HCT116 (cell line): Measurements from ENCODE around the gene SELENOH. TPM values are rescaled to one million over a fixed set of nuclear protein-coding genes. Genes with fewer than 3 reads are reported as not detected.

ENCODE experiments used
- ATAC-seq: fragments of 200-7000 bp; cut with Tn5 transposase; 2 replicates; pipeline ENCODE4 v1.9.1; 2020; ENCODE audit warnings: mild to moderate bottlenecking, moderate library complexity
- BruUV-seq: library from RNA; stranded (reverse); fragments of 400-500 nt; replicated peaks from 2 replicates; lab custom pipeline; 2021; lab: Mats Ljungman, UMichigan
- CTCF ChIA-PET: fragments of 300-600 bp; sonication (Branson Sonifier 250); formaldehyde crosslinking; loops from one replicate; lab custom pipeline; 2021; ENCODE audit warnings: antibody characterized with exemption; lab: Charles Lee
- POLR2A ChIA-PET: fragments of 300-600, 350-600 bp; sonication (Branson Sonifier 250); formaldehyde crosslinking; loops from one replicate; lab custom pipeline; 2021; ENCODE audit warnings: antibody characterized with exemption; lab: Charles Lee
- RAD21 ChIA-PET, 2 experiments: fragments of 300-600 bp; sonication (Branson Sonifier 250); formaldehyde crosslinking; loops; one replicate each; lab custom pipeline; 2023; ENCODE audit warnings: low total read pairs in 2 of 2; ENCODE audit not compliant: uncharacterized antibody in 2 of 2, unreplicated experiment in 2 of 2, low non-redundant PET in 1 of 2; lab: Charles Lee
- DNase-seq: peaks from one replicate; pipeline ENCODE4 v3.0.0-alpha.2; 2010; ENCODE audit warnings: low read depth, low spot score
- H2AFZ ChIP-seq: fragments of 200-600 bp; shearing (Covaris generic), sonication (generic); 2 replicates; pipeline ENCODE4 v1.6.1; 2017; ENCODE audit warnings: low read depth, mixed run types, mixed read lengths, antibody characterized with exemption, low read length; ENCODE audit not compliant: poor library complexity, severe bottlenecking
- H3K27ac ChIP-seq: 2 replicates; pipeline ENCODE4 v1.5.1; 2012; ENCODE audit warnings: low read depth, low read length
- H3K27me3 ChIP-seq: fragments of 200-600 bp; sonication (generic); 2 replicates; pipeline ENCODE4 v1.6.1; 2016; ENCODE audit warnings: mixed run types, low read length, mixed read lengths; ENCODE audit not compliant: insufficient read depth
- H3K36me3 ChIP-seq, 2 experiments: fragments of 200-500 bp in 1 of 2; fragments of 200-600 bp in 1 of 2; sonication (Bioruptor generic) in 1 of 2; sonication (generic) in 1 of 2; 2 replicates each; pipeline versions ENCODE4 v1.5.1 to v1.6.1; 2014 to 2016; ENCODE audit warnings: low read length in 2 of 2, inconsistent platforms in 1 of 2, mixed read lengths in 1 of 2, mixed run types in 1 of 2; ENCODE audit not compliant: insufficient read depth in 2 of 2, control insufficient read depth in 1 of 2
- H3K4me1 ChIP-seq, 2 experiments: fragments of 200-600 bp in 1 of 2; sonication (generic) in 1 of 2; 2 replicates each; pipeline versions ENCODE4 v1.5.1 to v1.6.1; 2012 to 2017; ENCODE audit warnings: low read length in 2 of 2, inconsistent platforms in 1 of 2, mild to moderate bottlenecking in 1 of 2, mixed read lengths in 1 of 2, mixed run types in 1 of 2, moderate library complexity in 1 of 2; ENCODE audit not compliant: insufficient read depth in 2 of 2, control insufficient read depth in 1 of 2
- H3K4me2 ChIP-seq: fragments of 200-600 bp; sonication (generic); 2 replicates; pipeline ENCODE4 v1.6.1; 2017; ENCODE audit warnings: mixed run types, low read length, mixed read lengths
- H3K4me3 ChIP-seq, 2 experiments: fragments of 200-600 bp in 1 of 2; sonication (generic) in 1 of 2; replicated peaks in 1 of 2; 2 replicates each; pipeline ENCODE4 v1.5.1; 2011 to 2016; ENCODE audit warnings: low read length in 2 of 2, control low read depth in 1 of 2, low read depth in 1 of 2, mild to moderate bottlenecking in 1 of 2, mixed read lengths in 1 of 2, mixed run types in 1 of 2
- H3K79me2 ChIP-seq: fragments of 200-600 bp; sonication (generic); 2 replicates; pipeline ENCODE4 v1.6.1; 2017; ENCODE audit warnings: mild to moderate bottlenecking, mixed run types, low read length, moderate library complexity, mixed read lengths; ENCODE audit not compliant: insufficient read depth
- H3K9ac ChIP-seq: fragments of 200-600 bp; sonication (generic); 2 replicates; pipeline ENCODE4 v1.6.1; 2016; ENCODE audit warnings: low read length, mixed read lengths
- H3K9me2 ChIP-seq: fragments of 200-600 bp; sonication (generic), shearing (Covaris generic); 2 replicates; pipeline ENCODE4 v1.6.1; 2017; ENCODE audit warnings: mixed run types, mild to moderate bottlenecking, moderate library complexity; ENCODE audit not compliant: insufficient read depth
- H3K9me3 ChIP-seq, 2 experiments: fragments of 200-500 bp in 1 of 2; fragments of 200-600 bp in 1 of 2; sonication (Bioruptor generic) in 1 of 2; sonication (generic) in 1 of 2; 2 replicates each; pipeline ENCODE4 v1.6.1; 2014 to 2017; ENCODE audit warnings: low read length in 2 of 2, mixed read lengths in 2 of 2, inconsistent platforms in 1 of 2, low read depth in 1 of 2, mild to moderate bottlenecking in 1 of 2, mixed run types in 1 of 2, moderate library complexity in 1 of 2; ENCODE audit not compliant: control insufficient read depth in 1 of 2, insufficient read depth in 1 of 2
- H4K20me1 ChIP-seq: fragments of 200-600 bp; sonication (generic), shearing (Covaris generic); 2 replicates; pipeline ENCODE4 v1.6.1; 2017; ENCODE audit warnings: mixed run types, mild to moderate bottlenecking, moderate library complexity; ENCODE audit not compliant: insufficient read depth
- EZH2 ChIP-seq: fragments of 200-600 bp; sonication (generic); IDR thresholded peaks from 2 replicates; pipeline ENCODE4 v1.6.1; 2017; ENCODE audit warnings: antibody characterized with exemption, mixed run types
- POLR2AphosphoS5 ChIP-seq: IDR thresholded peaks from 2 replicates; pipeline ENCODE4 v1.6.1; 2011; ENCODE audit warnings: mild to moderate bottlenecking, low read depth, low read length, moderate library complexity
- SIN3A ChIP-seq: IDR thresholded peaks from 2 replicates; pipeline ENCODE4 v1.6.1; 2012; ENCODE audit warnings: low read depth
- SP1 ChIP-seq: IDR thresholded peaks from 2 replicates; pipeline ENCODE4 v1.6.1; 2012; ENCODE audit warnings: low read depth
- SRF ChIP-seq: IDR thresholded peaks from 2 replicates; pipeline ENCODE4 v1.6.1; 2012; ENCODE audit warnings: low read depth
- TCF7L2 ChIP-seq: IDR thresholded peaks from 2 replicates; pipeline ENCODE4 v1.7.0; 2011; ENCODE audit warnings: borderline replicate concordance, inconsistent platforms; ENCODE audit not compliant: insufficient read depth, insufficient read length; ENCODE audit errors: extremely low read depth
- ZNF274 ChIP-seq: fragments of 200-500 bp; sonication (Bioruptor generic); IDR thresholded peaks from 2 replicates; pipeline ENCODE4 v1.6.1; 2014; ENCODE audit warnings: mild to moderate bottlenecking, low read depth, low read length, inconsistent platforms
- intact Hi-C: fragments of 100-400 bp; cut with micrococcal nuclease; formaldehyde crosslinking; loops from 2 replicates; pipeline ENCODE4 v1.10.0; 2022
- total RNA-seq: library from RNA; stranded (reverse); gene quantifications from one replicate; pipeline ENCODE4 v1.2.1, GENCODE V29; 2021; ENCODE audit not compliant: unreplicated experiment
- TF ChIP-seq, protein P1 (sequence below), 3 experiments: fragments of 200-600 bp in 1 of 3; sonication (generic) in 1 of 3; IDR thresholded peaks in 2 of 3; conservative IDR thresholded peaks in 1 of 3; 2 replicates each; pipeline ENCODE4 v1.5.1; 2012 to 2017; ENCODE audit warnings: low read depth in 2 of 3, low read length in 2 of 3, antibody characterized with exemption in 1 of 3, borderline replicate concordance in 1 of 3, control low read depth in 1 of 3, mild to moderate bottlenecking in 1 of 3, mixed read lengths in 1 of 3, mixed run types in 1 of 3, moderate library complexity in 1 of 3; ENCODE audit not compliant: insufficient read depth in 1 of 3
- TF ChIP-seq, protein P2 (sequence below): IDR thresholded peaks from 2 replicates; pipeline ENCODE4 v1.6.1; 2012
- TF ChIP-seq, protein P3 (sequence below): IDR thresholded peaks from 2 replicates; pipeline ENCODE4 v1.6.1; 2012; ENCODE audit warnings: low read depth

Gene SELENOH
- total RNA-seq, 1 experiment from 2014 or later, result 194 TPM

DNA sequence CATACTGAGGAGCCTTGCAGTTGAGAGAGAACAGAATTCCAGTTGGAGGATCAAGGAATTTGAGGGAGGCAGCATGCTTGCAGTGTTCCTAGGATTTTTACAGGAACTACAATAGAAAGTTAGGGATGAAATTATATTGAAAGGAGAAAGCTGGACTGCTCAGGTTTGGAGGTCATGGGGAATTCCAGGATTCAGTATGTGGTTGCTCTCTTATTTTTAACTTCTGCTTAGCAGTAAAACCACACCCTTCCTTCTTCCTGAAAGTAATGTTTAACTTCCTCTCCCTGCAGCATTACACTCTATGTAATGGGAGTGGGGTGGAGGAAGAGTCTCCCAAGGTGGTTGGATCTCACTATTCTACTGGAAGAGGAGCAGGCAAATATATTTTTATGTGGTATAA, 51.6 kb downstream of the SELENOH start:
- H2AFZ ChIP-seq, result no peak overlapping the region
- H3K9me2 ChIP-seq, result no peaks in the 10 kb centered on the region
- CTCF ChIA-PET, result no interaction called here
- peak overlapping the region; percentile 22; the same call in 1 of the 2 replicates for H3K9ac ChIP-seq
- RAD21 ChIA-PET, result no interaction called here
- TF ChIP-seq TCF7L2 (no peak), ZNF274 (no peak), SIN3A (no peak), POLR2AphosphoS5 (no peak), EZH2 (no peak), SP1 (no peak), SRF (no peak)
- TF ChIP-seq, protein P1, sequence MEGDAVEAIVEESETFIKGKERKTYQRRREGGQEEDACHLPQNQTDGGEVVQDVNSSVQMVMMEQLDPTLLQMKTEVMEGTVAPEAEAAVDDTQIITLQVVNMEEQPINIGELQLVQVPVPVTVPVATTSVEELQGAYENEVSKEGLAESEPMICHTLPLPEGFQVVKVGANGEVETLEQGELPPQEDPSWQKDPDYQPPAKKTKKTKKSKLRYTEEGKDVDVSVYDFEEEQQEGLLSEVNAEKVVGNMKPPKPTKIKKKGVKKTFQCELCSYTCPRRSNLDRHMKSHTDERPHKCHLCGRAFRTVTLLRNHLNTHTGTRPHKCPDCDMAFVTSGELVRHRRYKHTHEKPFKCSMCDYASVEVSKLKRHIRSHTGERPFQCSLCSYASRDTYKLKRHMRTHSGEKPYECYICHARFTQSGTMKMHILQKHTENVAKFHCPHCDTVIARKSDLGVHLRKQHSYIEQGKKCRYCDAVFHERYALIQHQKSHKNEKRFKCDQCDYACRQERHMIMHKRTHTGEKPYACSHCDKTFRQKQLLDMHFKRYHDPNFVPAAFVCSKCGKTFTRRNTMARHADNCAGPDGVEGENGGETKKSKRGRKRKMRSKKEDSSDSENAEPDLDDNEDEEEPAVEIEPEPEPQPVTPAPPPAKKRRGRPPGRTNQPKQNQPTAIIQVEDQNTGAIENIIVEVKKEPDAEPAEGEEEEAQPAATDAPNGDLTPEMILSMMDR (IDR thresholded peaks at IDR 0.05 in 2 of 3, conservative IDR thresholded peaks at IDR 0.05 in 1 of 3; ENCODE audit: borderline replicate concordance in 1 of 3, insufficient read depth in 1 of 3, low read depth in 2 of 3, low read length in 2 of 3), result no peak
- TF ChIP-seq, protein P2, sequence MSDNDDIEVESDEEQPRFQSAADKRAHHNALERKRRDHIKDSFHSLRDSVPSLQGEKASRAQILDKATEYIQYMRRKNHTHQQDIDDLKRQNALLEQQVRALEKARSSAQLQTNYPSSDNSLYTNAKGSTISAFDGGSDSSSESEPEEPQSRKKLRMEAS, result no peak
- TF ChIP-seq, protein P3, sequence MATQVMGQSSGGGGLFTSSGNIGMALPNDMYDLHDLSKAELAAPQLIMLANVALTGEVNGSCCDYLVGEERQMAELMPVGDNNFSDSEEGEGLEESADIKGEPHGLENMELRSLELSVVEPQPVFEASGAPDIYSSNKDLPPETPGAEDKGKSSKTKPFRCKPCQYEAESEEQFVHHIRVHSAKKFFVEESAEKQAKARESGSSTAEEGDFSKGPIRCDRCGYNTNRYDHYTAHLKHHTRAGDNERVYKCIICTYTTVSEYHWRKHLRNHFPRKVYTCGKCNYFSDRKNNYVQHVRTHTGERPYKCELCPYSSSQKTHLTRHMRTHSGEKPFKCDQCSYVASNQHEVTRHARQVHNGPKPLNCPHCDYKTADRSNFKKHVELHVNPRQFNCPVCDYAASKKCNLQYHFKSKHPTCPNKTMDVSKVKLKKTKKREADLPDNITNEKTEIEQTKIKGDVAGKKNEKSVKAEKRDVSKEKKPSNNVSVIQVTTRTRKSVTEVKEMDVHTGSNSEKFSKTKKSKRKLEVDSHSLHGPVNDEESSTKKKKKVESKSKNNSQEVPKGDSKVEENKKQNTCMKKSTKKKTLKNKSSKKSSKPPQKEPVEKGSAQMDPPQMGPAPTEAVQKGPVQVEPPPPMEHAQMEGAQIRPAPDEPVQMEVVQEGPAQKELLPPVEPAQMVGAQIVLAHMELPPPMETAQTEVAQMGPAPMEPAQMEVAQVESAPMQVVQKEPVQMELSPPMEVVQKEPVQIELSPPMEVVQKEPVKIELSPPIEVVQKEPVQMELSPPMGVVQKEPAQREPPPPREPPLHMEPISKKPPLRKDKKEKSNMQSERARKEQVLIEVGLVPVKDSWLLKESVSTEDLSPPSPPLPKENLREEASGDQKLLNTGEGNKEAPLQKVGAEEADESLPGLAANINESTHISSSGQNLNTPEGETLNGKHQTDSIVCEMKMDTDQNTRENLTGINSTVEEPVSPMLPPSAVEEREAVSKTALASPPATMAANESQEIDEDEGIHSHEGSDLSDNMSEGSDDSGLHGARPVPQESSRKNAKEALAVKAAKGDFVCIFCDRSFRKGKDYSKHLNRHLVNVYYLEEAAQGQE, result no peak
- H3K27ac ChIP-seq, result no peak overlapping the region
- peaks cover 88% of the 10 kb centered on the region for H3K79me2 ChIP-seq
- intact Hi-C loops, result no loop called here
- H3K9me3 ChIP-seq, result no peaks in the 10 kb centered on the region
- H3K4me3 ChIP-seq, result no peak overlapping the region
- no peaks in the 10 kb centered on the region for H3K27me3 ChIP-seq
- ATAC-seq (0 out of 2 replicates have a peak, but pooled peaks have one; percentile 18), DNase-seq (no peak)
- H4K20me1 ChIP-seq, result no peaks in the 10 kb centered on the region
- no TSS peak for BruUV-seq
- H3K4me1 ChIP-seq, result peaks cover 44 to 63% of the 10 kb centered on the region in 2 experiments
- H3K36me3 ChIP-seq, result peaks cover 10 to 21% of the 10 kb centered on the region in 2 experiments; a peak in 3 of 4 replicates
- POLR2A ChIA-PET, result interaction anchor here (1.5 kb wide), 1 partner anchor 31 kb away, joined by 5 read pairs; the partner anchor contains the start of gene CTNND1
- peak overlapping the region; percentile 35 for H3K4me2 ChIP-seq

Other genes with a start within 250 kb of the SELENOH start
- 11.8 TPM for gene SLC43A1, start 225.8 kb upstream of the SELENOH start, total RNA-seq
- gene TIMM10, start 210.7 kb upstream of the SELENOH start, total RNA-seq, result 65.6 TPM
- gene SMTNL1, start 203.9 kb upstream of the SELENOH start, total RNA-seq, result not detected
- 24.8 TPM for gene UBE2L6, start 173.8 kb upstream of the SELENOH start, total RNA-seq
- gene SERPING1, start 143.8 kb upstream of the SELENOH start, total RNA-seq, result 3.4 TPM
- gene YPEL4, start 91.6 kb upstream of the SELENOH start, total RNA-seq, result 0.32 TPM
- gene CLP1, start 83.7 kb upstream of the SELENOH start, total RNA-seq, result 17.7 TPM
- gene ZDHHC5, start 73.4 kb upstream of the SELENOH start, total RNA-seq, result 64.1 TPM
- gene MED19, start 29.3 kb upstream of the SELENOH start, total RNA-seq, result 18.0 TPM
- 93.9 TPM for gene TMX2, start 28.9 kb upstream of the SELENOH start, total RNA-seq
- gene BTBD18, start 10.3 kb downstream of the SELENOH start, total RNA-seq, result not detected
- 157 TPM for gene CTNND1, start 20.3 kb downstream of the SELENOH start, total RNA-seq